T-helper 2 cell treated with Interferon-gamma antibody and Interleukin-4, amounts not matched to agents 100 ng/mL and 5 ng/mL, for 36 hours (primary cell): ENCODE measurements around the gene PLCG2. TPM values are rescaled to one million over a fixed set of nuclear protein-coding genes. Genes with fewer than 3 reads are reported as not detected.
"Not testable (repeated sequence)": the region's sequence is repeated elsewhere in the genome, so short reads cannot be mapped to it uniquely, and the experiment has no call there.

Experiments
- intact Hi-C: fragments of 100-400 bp; cut with micrococcal nuclease; formaldehyde crosslinking; loops from one replicate; pipeline ENCODE4 v1.15.1; 2023
- total RNA-seq: library from RNA; stranded (reverse); gene quantifications from 2 replicates; pipeline ENCODE4 v1.2.3, GENCODE V29; 2022

The PLCG2 gene
- total RNA-seq, 1 donor from 2014 or later: 4.2 TPM

DNA sequence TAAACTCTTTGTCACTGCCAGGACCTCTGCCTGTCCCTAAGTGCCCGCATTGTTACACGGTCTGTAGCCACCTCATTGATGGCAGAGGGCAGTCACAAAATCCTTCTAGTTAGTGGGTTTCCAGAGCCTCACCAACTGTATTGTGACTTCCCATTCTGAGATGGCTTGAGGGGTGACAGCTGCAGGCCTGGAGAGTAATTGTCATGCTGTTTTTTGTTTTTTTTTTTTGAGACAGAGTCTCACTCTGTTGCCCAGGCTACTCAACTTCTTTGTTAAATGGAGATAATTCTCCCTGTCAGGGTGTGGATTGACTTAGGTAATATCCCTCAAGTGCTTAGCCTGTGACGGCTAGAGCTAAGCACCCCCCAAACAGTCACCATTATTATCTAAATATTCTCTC lies 154.3 kb downstream of the PLCG2 start:
- intact Hi-C loops: no loop called here

- intact Hi-C loops: not testable (repeated sequence)
These were observed 155.6 kb downstream of the PLCG2 start for GRCh38 chr16:81934711-81935110.

GRCh38 chr16:81936209-81937000 lies 157.3 kb downstream of the PLCG2 start:
- intact Hi-C loops: no loop called here

DNA sequence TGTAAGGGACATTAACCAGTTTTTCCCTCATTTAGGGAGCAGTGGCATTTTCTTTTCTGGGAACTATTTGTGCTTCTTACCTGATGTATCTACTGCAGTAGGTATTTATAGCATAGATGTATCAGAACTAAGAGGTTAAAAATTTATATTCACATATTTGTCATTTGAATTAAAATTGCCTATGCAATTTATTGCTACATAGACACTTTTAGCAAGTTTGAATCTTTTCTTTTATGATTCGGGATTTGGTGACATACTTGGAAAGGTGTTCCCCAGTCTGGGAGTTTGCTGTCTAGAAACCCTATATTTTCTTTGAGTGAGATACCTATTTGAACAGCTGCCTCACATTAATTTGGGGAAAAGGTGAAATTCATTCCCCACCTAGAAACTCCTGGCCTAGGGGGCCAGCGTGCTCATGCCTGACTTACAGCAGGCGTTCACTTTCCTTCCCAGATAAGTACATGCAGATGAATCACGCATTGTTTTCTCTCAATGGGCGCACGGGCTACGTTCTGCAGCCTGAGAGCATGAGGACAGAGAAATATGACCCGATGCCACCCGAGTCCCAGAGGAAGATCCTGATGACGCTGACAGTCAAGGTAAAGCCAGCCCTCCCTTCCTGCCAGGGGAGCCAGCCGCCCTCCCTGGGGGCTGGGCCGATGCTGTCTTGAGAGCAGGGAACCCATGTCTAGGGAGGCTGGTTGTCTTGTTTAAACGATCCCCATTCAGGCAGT lies 158.4 kb downstream of the PLCG2 start:
- intact Hi-C loops: no loop called here

DNA sequence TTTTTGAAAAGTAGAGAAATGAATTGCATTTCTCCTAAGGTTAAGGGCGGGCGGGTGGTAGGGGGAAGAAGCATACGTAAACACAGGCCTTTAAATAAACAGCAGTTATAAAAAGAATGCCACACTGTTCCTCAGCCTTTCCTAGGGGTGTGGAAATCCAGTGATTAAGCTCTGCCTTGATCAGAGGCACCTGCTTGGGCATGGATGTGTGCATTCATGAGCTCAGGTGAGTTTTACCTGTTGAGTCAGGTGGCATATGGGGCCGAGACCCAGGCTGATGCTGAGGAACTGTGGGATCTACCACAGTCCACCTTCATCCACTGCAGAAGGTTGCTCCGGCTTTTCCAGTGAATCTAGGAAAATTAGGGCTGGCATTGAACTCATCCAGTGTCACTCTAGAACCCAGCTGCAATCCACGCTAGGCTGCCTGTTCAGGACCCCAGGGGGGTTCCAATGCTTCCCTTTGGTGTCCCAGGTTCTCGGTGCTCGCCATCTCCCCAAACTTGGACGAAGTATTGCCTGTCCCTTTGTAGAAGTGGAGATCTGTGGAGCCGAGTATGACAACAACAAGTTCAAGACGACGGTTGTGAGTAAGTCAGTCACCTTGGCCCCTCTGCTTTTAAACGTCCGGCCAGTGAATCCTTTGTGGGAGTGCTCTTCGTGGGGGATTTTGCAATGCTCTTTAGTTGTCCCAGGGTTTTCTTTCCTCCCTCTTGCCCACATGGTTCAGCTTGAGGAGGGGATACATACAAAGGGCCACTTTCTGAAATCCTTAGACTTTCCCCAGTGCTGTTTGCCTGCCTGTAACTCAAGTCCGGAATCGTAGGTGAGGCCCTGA lies 159.5 kb downstream of the PLCG2 start:
- intact Hi-C loops: no loop called here

DNA sequence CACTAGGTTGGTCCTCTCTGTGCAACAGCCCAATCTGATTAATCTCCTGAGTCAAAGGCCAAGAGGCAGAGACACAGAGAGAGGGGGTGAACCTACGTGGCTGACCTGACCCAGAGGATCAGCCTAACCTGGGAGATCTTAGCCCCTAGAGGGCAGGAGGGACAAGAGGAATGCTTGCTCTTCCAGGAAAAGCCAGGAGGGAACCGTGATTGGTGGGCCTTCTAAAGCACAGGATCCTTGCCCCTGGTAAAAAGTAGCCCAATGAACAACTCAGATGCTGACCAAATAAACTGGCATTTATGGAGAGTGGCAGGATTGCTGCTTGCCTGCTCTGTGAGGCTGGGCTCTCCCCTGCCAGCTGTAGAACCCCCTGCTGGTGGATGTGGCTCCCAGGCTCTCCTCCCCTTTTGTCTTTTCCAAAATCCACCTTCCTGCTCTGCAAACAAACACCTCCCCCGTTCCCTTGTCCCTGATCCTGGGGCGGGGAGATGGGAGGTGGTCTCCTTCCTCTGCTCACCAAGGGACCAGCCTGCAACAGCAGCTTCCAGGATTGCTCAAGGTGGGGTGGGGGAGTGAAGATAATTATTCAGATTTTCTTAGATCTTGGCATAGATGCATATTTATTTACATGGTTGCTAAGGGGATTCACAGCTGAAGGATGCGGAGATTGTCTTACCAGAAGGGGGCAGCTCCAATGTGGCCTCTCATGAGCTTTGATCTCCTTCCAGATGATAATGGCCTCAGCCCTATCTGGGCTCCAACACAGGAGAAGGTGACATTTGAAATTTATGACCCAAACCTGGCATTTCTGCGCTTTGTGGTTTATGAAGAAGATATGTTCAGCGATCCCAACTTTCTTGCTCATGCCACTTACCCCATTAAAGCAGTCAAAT lies 160.3 kb downstream of the PLCG2 start:
- intact Hi-C loops: loop anchor here (1.0 kb wide), 1 partner anchor 291 kb away; no protein-coding TSS in a partner anchor

DNA sequence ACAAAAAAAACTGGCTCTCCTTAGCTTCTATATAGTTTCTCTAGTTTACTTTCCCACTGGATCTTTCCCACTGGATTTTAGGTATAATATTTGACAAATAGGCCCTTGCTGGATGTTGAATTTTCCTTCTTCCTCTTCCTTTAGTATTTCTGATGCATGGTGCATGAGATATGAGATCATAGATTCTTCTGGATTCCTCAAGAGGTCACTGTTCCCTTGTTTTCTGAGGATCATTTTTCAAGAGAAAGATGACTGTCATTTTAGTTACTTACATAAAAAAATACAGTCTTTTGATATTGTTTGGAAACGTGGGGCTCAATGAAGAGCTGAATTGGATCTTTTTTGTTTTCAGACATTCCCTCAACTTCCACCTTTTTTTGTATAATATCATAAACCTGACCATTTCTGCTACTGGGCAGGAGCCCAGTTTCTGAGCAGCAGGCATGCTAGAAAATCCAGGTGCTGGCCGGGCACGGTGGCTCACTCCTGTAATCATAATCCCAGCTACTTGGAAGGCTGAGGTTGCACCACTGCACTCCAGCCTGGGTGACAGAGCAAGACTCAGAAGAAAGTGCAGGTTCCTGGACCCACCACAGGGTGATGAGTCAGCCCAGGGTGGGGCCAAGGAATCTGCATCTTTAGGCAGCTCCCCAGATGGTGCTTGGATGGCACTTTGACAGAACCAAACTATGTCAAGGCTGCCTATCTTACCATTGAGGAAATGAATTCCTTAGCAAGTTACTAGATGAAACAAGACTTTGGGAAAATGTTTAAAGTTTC lies 161.9 kb downstream of the PLCG2 start:
- intact Hi-C loops: loop anchor here (1.0 kb wide), 1 partner anchor 289 kb away; no protein-coding TSS in a partner anchor

GRCh38 chr16:81942007-81942601 lies 163.0 kb downstream of the PLCG2 start:
- intact Hi-C loops: no loop called here

- intact Hi-C loops: no loop called here
These were observed 166.6 kb downstream of the PLCG2 start for GRCh38 chr16:81945665-81946064.

DNA sequence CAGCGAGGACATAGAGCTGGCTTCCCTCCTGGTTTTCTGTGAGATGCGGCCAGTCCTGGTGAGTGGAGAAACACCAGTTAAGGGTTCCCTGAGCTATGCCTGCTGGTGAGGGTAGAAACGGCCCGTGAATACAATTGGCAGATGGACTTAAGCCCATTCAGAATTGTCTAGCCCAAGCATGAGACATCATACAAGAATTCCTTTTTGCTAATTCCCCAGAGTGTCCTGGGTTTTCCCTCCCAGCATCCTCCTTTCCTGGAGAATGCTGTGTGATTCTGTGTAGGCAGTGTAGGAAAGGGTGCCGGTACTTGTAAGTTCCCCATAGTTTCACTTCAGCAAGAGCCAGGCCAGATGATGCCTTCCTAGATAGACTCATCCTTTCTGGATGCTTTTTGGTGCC lies 167.1 kb downstream of the PLCG2 start:
- intact Hi-C loops: no loop called here

DNA sequence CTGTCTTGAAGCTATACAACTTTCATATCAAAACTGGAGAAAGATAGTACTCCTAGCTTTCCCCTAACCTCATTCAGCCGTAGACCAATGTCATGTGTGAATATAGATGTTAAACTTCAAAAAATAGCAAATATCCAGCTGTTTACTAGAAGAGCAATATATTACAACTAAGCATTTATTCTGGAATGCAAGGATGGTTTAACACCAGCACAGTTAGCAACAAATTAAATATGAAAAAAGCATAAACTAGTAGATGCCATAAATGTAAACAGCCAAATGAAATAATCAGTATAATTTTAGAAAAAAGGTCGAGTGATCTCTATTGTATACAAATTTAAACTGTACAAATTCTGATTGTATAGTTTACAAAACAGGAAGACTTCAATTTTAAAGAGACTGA lies 172.5 kb downstream of the PLCG2 start:
- intact Hi-C loops: no loop called here

DNA sequence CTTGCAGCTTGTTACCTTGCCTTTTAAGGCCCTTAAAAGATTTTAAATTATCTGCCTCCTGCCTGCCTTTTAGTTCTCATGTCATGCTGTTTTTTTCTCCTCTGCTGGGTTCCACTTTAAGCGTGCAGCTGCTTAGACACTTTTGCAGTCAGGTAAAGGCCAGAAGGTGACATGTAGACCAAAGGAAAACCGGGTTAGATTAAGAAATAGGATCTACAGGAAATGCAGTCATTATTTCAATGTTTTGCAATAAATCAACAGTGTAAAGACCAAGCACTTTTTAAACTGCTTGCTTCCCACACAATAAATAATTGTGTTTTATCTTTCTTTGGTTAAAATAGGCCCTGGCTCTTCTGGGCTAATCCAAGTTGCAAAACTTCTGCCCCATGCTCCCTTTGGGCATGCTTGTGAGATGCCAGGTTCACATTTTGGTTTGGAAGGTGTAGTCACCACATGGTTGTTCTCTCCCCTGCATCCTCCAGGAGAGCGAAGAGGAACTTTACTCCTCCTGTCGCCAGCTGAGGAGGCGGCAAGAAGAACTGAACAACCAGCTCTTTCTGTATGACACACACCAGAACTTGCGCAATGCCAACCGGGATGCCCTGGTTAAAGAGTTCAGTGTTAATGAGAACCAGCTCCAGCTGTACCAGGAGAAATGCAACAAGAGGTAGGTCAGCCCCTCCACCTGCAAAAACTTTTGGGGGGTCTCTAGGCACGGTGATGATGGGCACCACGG lies 177.3 kb downstream of the PLCG2 start:
- intact Hi-C loops: no loop called here

- intact Hi-C loops: no loop called here
These were observed 185.7 kb downstream of the PLCG2 start for GRCh38 chr16:81964808-81965207.

- intact Hi-C loops: no loop called here
These were observed 188.3 kb downstream of the PLCG2 start for GRCh38 chr16:81967358-81967757.

- intact Hi-C loops: no loop called here
These were observed 192.8 kb downstream of the PLCG2 start for GRCh38 chr16:81971853-81972252.

DNA sequence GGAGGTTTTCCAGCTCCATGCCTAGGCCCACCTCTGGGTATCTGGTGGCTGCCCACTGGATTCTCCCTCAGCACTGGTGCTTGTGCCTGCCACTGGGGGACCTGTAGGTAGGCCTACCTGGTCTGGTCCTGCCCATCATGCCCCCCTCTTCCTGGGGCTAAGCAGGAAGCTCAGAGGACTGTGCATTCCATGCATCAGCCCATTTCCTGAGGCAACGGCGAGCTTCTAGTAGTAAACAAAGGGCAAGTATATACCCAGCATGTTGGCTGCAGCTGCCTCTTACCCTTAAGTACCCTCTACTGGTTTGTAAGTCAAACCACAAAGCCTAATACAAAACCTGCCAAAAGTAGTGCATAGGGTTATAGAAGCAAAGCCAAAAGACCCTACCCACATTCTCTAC lies 194.6 kb downstream of the PLCG2 start:
- intact Hi-C loops: no loop called here

- intact Hi-C loops: no loop called here
These were observed 196.5 kb downstream of the PLCG2 start for GRCh38 chr16:81975637-81976036.

DNA sequence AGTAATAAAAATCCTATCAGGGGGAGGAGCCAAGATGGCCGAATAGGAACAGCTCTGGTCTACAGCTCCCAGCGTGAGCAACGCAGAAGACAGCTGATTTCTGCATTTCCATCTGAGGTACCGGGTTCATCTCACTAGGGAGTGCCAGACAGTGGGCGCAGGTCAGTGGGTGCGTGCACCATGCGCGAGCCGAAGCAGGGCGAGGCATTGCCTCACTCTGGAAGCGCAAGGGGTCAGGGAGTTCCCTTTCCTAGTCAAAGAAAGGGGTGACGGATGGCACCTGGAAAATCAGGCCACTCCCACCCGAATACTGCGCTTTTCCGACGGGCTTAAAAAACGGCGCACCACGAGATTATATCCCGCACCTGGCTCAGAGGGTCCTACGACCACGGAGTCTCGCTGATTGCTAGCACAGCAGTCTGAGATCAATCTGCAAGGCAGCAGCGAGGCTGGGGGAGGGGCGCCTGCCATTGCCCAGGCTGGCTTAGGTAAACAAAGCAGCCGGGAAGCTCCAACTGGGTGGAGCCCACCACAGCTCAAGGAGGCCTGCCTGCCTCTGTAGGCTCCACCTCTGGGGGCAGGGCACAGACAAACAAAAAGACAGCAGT lies 198.3 kb downstream of the PLCG2 start:
- intact Hi-C loops: not testable (repeated sequence)
